ENCODE measurements around the gene ZNF385A.

- TF ChIP-seq CTCF (IDR thresholded peaks at IDR 0.05) (no peak), POLR2A (IDR thresholded peaks at IDR 0.05) (no peak)
These were observed 43.8 kb upstream of the ZNF385A start for GRCh38 chr12:54428050-54429013.

Data from thyroid gland (tissue), 4 donors.